ENCODE results near the gene RBMS1. TPM values are rescaled to one million over a fixed set of nuclear protein-coding genes. Genes with fewer than 3 reads are reported as not detected.

The RBMS1 gene
- total RNA-seq, 1 experiment from 2014 or later, result 91.9 TPM

GRCh38 chr2:160507046-160507407 is 13.4 kb upstream of the RBMS1 start:
- POLR2A ChIA-PET, result no interaction called here
- no TSS peak for BruUV-seq (replicated peaks)

GRCh38 chr2:160506371-160507045 is 12.9 kb upstream of the RBMS1 start:
- H3K27me3 ChIP-seq (replicated peaks; ENCODE audit: control insufficient read depth, insufficient read depth, low read length), result no peaks in the 10 kb centered on the region
- H3K4me3 Mint-ChIP-seq (ENCODE audit: unreplicated experiment), result no peak overlapping the region
- 0 out of 2 replicates have a peak, but pooled peaks cover 5% of the 10 kb centered on the region for H3K4me1 ChIP-seq
- no peaks in the 10 kb centered on the region for H3K36me3 ChIP-seq (ENCODE audit: control insufficient read depth, insufficient read depth, low read length)
- H3K27me3 Mint-ChIP-seq (ENCODE audit: insufficient read depth, unreplicated experiment), result no peaks in the 10 kb centered on the region
- no peaks in the 10 kb centered on the region for H3K4me1 Mint-ChIP-seq (ENCODE audit: low read depth, unreplicated experiment)
- H3K4me3 ChIP-seq (ENCODE audit: low read depth, low read length), result no peak overlapping the region
- intact Hi-C loops (cut with micrococcal nuclease; ENCODE audit: unreplicated experiment), result no loop called here
- no TSS peak for BruUV-seq (replicated peaks)
- no peak for TF ChIP-seq CTCF (IDR thresholded peaks at IDR 0.05; ENCODE audit: insufficient read depth in 1 of 2, low read depth in 1 of 2, low read length in 1 of 2, severe bottlenecking in 1 of 2, unreplicated experiment in 1 of 2)
- no peaks in the 10 kb centered on the region for H3K36me3 Mint-ChIP-seq (ENCODE audit: insufficient read depth, unreplicated experiment)
- no peaks in the 10 kb centered on the region for H3K9me3 ChIP-seq
- no peaks in the 10 kb centered on the region for H3K9me3 Mint-ChIP-seq (ENCODE audit: unreplicated experiment)
- no peak overlapping the region for H3K27ac Mint-ChIP-seq (ENCODE audit: unreplicated experiment)
- POLR2A ChIA-PET, result no interaction called here
- DNase-seq, result no peak
- CTCF ChIA-PET, result no interaction called here

More at GRCh38 chr2:160507046-160507407, 13.4 kb upstream of the RBMS1 start:
- Histone ChIP-seq H3K4me3 (ENCODE audit: low read depth, low read length) (no peak overlapping the region), H3K36me3 (ENCODE audit: control insufficient read depth, insufficient read depth, low read length) (no peaks in the 10 kb centered on the region), H3K9me3 (no peaks in the 10 kb centered on the region), H3K4me1 (0 out of 2 replicates have a peak, but pooled peaks cover 5% of the 10 kb centered on the region), H3K27me3 (replicated peaks; ENCODE audit: control insufficient read depth, insufficient read depth, low read length) (no peaks in the 10 kb centered on the region)
- H3K4me1 Mint-ChIP-seq (ENCODE audit: low read depth, unreplicated experiment), result no peaks in the 10 kb centered on the region
- CTCF ChIA-PET, result no interaction called here
- H3K27me3 Mint-ChIP-seq (ENCODE audit: insufficient read depth, unreplicated experiment), result no peaks in the 10 kb centered on the region
- DNase-seq, result no peak
- H3K27ac Mint-ChIP-seq (ENCODE audit: unreplicated experiment), result no peak overlapping the region
- intact Hi-C loops (cut with micrococcal nuclease; ENCODE audit: unreplicated experiment), result no loop called here
- H3K4me3 Mint-ChIP-seq (ENCODE audit: unreplicated experiment), result no peak overlapping the region
- no peaks in the 10 kb centered on the region for H3K36me3 Mint-ChIP-seq (ENCODE audit: insufficient read depth, unreplicated experiment)
- no peak for TF ChIP-seq CTCF (IDR thresholded peaks at IDR 0.05; ENCODE audit: insufficient read depth in 1 of 2, low read depth in 1 of 2, low read length in 1 of 2, severe bottlenecking in 1 of 2, unreplicated experiment in 1 of 2)
- no peaks in the 10 kb centered on the region for H3K9me3 Mint-ChIP-seq (ENCODE audit: unreplicated experiment)

- no peak overlapping the region for H3K4me3 ChIP-seq (ENCODE audit: low read depth, low read length)
- H3K9me3 ChIP-seq, result no peaks in the 10 kb centered on the region
- H3K9me3 Mint-ChIP-seq (ENCODE audit: unreplicated experiment), result no peaks in the 10 kb centered on the region
- no peak for TF ChIP-seq CTCF (IDR thresholded peaks at IDR 0.05; ENCODE audit: insufficient read depth in 1 of 2, low read depth in 1 of 2, low read length in 1 of 2, severe bottlenecking in 1 of 2, unreplicated experiment in 1 of 2)
- BruUV-seq (replicated peaks), result no TSS peak
- no peak for DNase-seq
- no peaks in the 10 kb centered on the region for H3K27me3 Mint-ChIP-seq (ENCODE audit: insufficient read depth, unreplicated experiment)
- H3K4me1 Mint-ChIP-seq (ENCODE audit: low read depth, unreplicated experiment), result no peaks in the 10 kb centered on the region
- intact Hi-C loops (cut with micrococcal nuclease; ENCODE audit: unreplicated experiment), result no loop called here
- no peaks in the 10 kb centered on the region for H3K36me3 ChIP-seq (ENCODE audit: control insufficient read depth, insufficient read depth, low read length)
- H3K36me3 Mint-ChIP-seq (ENCODE audit: insufficient read depth, unreplicated experiment), result no peaks in the 10 kb centered on the region
- H3K4me3 Mint-ChIP-seq (ENCODE audit: unreplicated experiment), result no peak overlapping the region
- ChIA-PET POLR2A (no interaction called here), CTCF (no interaction called here)
- H3K27me3 ChIP-seq (replicated peaks; ENCODE audit: control insufficient read depth, insufficient read depth, low read length), result no peaks in the 10 kb centered on the region
- H3K27ac Mint-ChIP-seq (ENCODE audit: unreplicated experiment), result no peak overlapping the region
- H3K4me1 ChIP-seq, result 0 out of 2 replicates have a peak, but pooled peaks cover 5% of the 10 kb centered on the region
Measured at GRCh38 chr2:160505256-160505655, 11.6 kb upstream of the RBMS1 start.
